ENCODE data around the gene CLIC5.

DNA sequence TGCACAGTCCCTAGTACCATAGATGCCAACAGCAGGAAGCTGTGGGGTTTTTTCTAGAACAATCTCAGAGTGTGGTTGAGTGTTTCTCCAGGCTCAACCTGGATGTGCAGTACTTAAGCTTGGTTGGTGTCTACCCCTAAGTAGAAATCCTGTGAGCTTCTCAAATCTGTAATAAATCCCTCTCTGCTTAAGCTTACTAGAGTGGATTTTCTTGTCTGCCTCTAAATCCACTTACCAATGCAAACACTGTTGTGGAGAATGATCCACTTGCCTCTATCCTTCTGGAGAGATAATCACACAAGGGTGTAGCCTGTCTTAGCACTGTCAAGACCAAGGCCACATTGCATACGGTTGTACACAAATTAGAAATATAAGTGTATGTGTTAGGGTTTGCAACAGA is 43.3 kb upstream of the CLIC5 start:
- TF ChIP-seq CTCF (conservative IDR thresholded peaks at IDR 0.05; ENCODE audit: low read length) (no peak), EZH2phosphoT487 (IDR thresholded peaks at IDR 0.05; ENCODE audit: borderline replicate concordance, low read depth, low read length) (no peak)
